Measurements from ENCODE around the gene PTK6.

PTK6 gene

DNA sequence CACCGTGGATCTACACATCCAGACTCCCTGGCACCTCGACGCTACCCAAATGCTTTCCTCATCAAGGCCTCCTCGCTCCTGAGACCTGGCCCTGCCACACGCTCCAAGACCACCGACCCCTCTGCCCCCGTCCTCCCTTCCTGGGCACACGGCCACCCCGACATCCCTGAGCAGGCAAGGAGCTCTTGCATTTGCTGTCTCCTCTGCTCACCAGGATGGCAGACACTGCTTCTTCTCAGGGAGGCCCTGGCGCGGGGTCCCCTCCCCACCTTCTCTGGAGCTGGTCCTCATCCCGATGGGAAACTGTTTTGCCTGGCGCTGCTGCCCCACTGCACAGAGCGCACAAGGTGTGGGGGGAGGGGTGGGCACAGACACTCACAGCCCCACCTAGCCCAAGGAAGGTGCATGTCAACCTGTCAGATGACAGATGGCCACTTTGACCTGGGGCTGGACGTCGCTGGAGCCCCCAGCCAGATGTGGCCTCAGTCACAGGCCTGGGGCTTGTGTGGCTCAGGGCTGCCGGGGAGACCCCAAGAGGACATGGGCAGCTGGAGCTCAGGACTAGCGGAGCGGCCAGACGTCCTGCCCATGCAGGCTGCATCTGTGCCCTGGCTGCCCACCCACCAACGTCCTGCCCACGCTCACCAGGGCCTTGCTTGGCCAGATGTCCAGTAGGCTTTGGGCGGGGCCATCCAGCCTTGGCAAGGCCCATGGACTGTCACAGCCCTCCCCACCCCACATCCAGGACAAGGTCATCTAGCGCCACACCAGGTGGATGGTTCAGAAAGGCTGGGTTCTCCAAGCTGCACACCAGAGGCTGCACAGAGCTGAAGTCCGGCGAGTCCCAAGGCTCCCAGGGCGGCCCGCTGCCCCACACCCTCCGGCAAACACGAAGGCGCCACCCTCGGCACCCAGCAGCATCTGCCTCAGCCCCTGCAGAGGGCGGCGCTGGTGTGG lies 58.6 kb downstream of the PTK6 start:
- peaks cover 16% of the 10 kb centered on the region for H3K27me3 ChIP-seq (ENCODE audit: control insufficient read depth, insufficient read depth, low read length)
- H3K4me3 ChIP-seq (ENCODE audit: low read depth, low read length), result no peak overlapping the region
- no peaks in the 10 kb centered on the region for H3K9me3 ChIP-seq (ENCODE audit: control insufficient read depth, insufficient read depth, low read length)
- peaks cover 19% of the 10 kb centered on the region for H3K4me1 ChIP-seq (ENCODE audit: control insufficient read depth, insufficient read depth, low read length)
- no peak overlapping the region for H3K27ac ChIP-seq (ENCODE audit: low read depth, low read length)
- H3K9ac ChIP-seq (ENCODE audit: low read depth, low read length), result no peak overlapping the region
- no peaks in the 10 kb centered on the region for H3K36me3 ChIP-seq (ENCODE audit: control insufficient read depth, insufficient read depth, low read length)
